GM12873 (cell line): ENCODE measurements around the gene CASKIN1.

Source experiments
- TF ChIP-seq, protein P1 (sequence below): IDR thresholded peaks from 2 replicates; pipeline ENCODE4 v1.5.1; 2012; ENCODE audit warnings: low read depth, mild to moderate bottlenecking, moderate library complexity, low read length, control low read depth; ENCODE audit not compliant: insufficient read depth; ENCODE audit errors: missing control alignments

CASKIN1 gene

DNA sequence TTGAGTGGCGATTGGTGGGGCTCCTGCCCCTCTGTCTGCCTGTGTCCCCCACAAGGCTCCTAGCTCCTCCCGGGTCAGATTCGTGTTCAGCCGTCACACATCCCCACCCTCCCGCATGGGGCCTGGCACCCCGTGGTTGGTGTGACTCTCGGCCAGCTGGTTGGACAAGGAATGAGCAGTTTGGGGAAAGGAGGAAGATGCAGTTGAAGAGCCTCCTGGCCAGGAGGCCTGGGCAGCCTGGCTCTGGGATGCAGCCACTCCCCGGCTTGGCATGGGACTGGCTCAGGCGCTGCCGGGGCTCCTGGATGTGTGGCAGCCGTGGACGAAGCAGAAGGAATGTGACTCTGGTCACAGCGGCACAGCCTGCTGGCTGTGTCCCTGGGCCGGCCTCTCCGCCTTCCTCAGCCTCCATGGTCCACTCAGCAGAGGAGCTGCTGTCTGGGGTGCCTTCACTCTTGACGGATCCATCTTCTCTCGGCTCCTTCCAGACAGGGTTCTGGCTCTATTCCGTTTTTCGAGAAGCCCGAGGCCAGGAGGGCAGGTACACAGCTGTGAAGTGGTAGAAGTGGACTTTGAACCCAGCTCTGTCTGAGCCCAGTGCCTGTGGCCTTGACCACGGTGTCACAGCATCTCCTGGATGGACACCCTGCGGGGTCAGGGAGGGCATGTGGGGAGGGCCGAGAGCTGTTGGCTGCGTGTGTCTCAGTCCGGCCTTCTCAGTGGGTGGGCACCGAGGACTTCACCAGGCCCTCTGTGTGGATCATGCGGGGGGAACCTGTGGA lies 38.7 kb downstream of the CASKIN1 start:
- TF ChIP-seq, protein P1, sequence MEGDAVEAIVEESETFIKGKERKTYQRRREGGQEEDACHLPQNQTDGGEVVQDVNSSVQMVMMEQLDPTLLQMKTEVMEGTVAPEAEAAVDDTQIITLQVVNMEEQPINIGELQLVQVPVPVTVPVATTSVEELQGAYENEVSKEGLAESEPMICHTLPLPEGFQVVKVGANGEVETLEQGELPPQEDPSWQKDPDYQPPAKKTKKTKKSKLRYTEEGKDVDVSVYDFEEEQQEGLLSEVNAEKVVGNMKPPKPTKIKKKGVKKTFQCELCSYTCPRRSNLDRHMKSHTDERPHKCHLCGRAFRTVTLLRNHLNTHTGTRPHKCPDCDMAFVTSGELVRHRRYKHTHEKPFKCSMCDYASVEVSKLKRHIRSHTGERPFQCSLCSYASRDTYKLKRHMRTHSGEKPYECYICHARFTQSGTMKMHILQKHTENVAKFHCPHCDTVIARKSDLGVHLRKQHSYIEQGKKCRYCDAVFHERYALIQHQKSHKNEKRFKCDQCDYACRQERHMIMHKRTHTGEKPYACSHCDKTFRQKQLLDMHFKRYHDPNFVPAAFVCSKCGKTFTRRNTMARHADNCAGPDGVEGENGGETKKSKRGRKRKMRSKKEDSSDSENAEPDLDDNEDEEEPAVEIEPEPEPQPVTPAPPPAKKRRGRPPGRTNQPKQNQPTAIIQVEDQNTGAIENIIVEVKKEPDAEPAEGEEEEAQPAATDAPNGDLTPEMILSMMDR = no peak

DNA sequence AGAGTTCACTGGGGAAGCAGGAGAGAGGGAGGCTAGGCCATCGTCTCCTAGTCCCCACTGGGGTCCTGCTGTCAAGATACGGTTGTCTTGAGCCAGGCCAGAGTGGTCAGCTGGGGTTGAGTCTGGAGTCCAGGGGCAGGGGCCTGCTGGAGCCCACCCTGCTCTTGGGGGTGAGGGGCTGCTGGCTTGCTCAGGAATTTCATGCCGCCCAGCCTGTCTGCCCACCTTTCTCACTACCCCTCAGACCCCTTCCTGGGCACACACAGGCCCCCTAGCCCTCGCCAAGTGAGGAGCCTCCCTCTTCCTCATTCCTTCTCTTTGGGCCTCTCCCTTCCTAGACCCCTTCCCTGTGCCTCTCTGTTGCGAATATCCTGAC lies 39.6 kb downstream of the CASKIN1 start:
- TF ChIP-seq, protein P1 = no peak

- TF ChIP-seq, protein P1 = no peak
Measured at GRCh38 chr16:2155977-2156848, 40.2 kb downstream of the CASKIN1 start.

DNA sequence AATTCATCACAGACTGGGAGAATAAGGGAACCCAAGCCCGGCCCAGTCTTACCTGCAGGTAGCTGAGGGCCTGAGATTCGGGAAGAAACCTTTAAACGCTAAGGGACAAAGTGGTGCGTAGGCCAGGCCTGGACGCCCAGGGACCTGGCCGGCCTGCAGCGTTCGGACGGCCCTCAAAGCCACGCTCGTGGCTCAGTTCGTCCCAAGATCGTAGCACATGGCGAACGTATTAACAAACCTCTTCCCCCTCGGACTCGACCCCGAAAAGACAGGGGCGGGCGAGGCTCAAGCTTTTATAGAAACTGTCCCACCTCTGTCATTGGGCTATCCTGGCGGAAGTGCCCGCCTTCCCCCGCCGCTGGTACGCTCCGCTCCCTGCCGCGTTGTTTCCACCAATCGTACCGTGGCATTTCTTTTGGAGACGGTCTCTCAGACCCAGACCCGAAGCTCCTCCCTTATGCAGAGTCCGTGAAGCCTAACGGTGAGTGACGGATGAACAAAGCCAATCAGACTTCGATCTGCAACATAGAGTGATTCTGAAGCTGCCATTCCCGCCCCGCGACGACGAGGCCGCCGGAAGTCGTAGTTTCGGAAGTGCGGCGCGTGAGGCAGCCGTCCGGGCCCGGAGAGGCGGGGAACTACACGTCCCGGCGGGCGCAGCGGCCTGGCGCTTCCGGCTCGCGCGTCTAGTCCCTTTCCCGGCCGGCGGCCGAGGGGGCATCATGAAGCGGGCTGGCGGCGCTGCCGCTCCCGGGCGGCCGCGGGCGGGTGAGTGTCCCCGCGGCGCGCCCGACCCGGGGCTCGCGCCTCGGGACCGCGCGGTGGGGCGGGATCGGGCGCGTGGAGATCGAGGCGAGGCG lies 41.1 kb downstream of the CASKIN1 start, which contains the start of gene TRAF7:
TRAF7 (plus strand) TSS at position 692 of the 860 bp plus-strand sequence. CDS start 8,139 bp downstream, outside the sequence.
- TF ChIP-seq, protein P1 = no peak

DNA sequence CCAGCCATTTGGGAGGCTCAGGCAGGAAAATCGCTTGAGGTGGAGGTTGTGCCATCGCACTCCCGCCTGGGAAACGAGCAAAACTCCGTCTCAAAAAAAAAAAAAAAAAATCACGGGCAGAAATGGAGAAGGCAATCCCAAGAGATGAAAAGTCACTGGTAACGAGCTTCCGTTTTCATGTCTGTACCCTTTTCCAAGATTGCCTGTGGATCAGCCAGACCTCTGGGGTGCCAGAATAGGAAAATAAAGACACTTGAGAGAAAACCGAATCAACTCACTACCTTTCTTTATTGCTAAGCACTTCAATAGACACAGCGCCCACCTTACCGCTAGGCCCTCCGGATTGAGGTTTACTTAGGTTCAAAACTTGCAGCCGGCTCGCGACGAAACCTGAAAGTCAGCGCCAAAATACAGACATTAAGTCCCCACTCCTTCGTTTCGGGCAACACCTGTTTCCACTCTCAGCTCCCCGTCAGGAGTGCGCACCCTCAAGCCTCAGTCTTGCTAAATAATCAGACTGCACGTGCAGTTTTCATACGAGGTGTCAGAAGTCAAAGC lies 41.8 kb downstream of the CASKIN1 start:
- TF ChIP-seq, protein P1 = no peak

GRCh38 chr16:2152695-2153506 lies 43.5 kb downstream of the CASKIN1 start:
- TF ChIP-seq, protein P1 = no peak
